MCF 10A (cell line): ENCODE results near the gene NUDCD3. TPM values are rescaled to one million over a fixed set of nuclear protein-coding genes. Genes with fewer than 3 reads are reported as not detected.

ENCODE experiments used
- BruUV-seq: library from RNA; stranded (reverse); fragments of 400-500 nt; replicated peaks from 2 replicates; lab custom pipeline; 2021; lab: Mats Ljungman, UMichigan
- CTCF ChIA-PET: fragments of 300-600 bp; sonication (Branson Sonifier 250); formaldehyde crosslinking; extraction: SDS; loops from one replicate; lab custom pipeline; 2021; ENCODE audit warnings: antibody characterized with exemption, inconsistent platforms; lab: Yijun Ruan, JAX
- POLR2A ChIA-PET: fragments of 300-600, 350-650 bp; sonication (Branson Sonifier 250); formaldehyde crosslinking; extraction: SDS; loops from one replicate; lab custom pipeline; 2020; ENCODE audit warnings: antibody characterized with exemption, inconsistent platforms; lab: Yijun Ruan, JAX
- DNase-seq: peaks from one replicate; pipeline ENCODE4 v3.0.0-alpha.2; 2018; ENCODE audit not compliant: unreplicated experiment
- H3K27ac Mint-ChIP-seq: one replicate; pipeline ENCODE4 v1.8.0; 2022; ENCODE audit warnings: mild to moderate bottlenecking, low read depth, mixed read lengths; ENCODE audit not compliant: unreplicated experiment
- H3K27me3 Mint-ChIP-seq: one replicate; pipeline ENCODE4 v1.8.0; 2022; ENCODE audit warnings: mixed read lengths; ENCODE audit not compliant: insufficient read depth, unreplicated experiment
- H3K36me3 Mint-ChIP-seq: one replicate; pipeline ENCODE4 v1.8.0; 2022; ENCODE audit warnings: mild to moderate bottlenecking, moderate library complexity, mixed read lengths; ENCODE audit not compliant: insufficient read depth, unreplicated experiment
- H3K4me1 Mint-ChIP-seq: one replicate; pipeline ENCODE4 v1.8.0; 2022; ENCODE audit warnings: mixed read lengths; ENCODE audit not compliant: insufficient read depth, unreplicated experiment
- H3K4me3 Mint-ChIP-seq: one replicate; pipeline ENCODE4 v1.8.0; 2022; ENCODE audit warnings: mild to moderate bottlenecking, moderate library complexity, mixed read lengths; ENCODE audit not compliant: unreplicated experiment
- H3K9me3 Mint-ChIP-seq: one replicate; pipeline ENCODE4 v1.8.0; 2022; ENCODE audit warnings: mixed read lengths; ENCODE audit not compliant: unreplicated experiment
- intact Hi-C: fragments of 100-400 bp; cut with micrococcal nuclease; formaldehyde crosslinking; loops from 2 replicates; pipeline ENCODE4 v1.14.1; 2022
- total RNA-seq: library from RNA; stranded (reverse); gene quantifications from 2 replicates; pipeline ENCODE4 v1.2.3, GENCODE V29; 2022
- TF ChIP-seq, protein P1 (sequence below): fragments of 200-600 bp; IDR thresholded peaks from one replicate; pipeline ENCODE4 v1.8.0; 2022; ENCODE audit warnings: antibody characterized with exemption, mild to moderate bottlenecking; ENCODE audit not compliant: unreplicated experiment

The NUDCD3 gene
- total RNA-seq, 1 experiment from 2014 or later: 85.5 TPM

- H3K4me3 Mint-ChIP-seq: no peak overlapping the region
- H3K9me3 Mint-ChIP-seq: no peaks in the 10 kb centered on the region
- ChIA-PET CTCF (interaction anchor here (0.9 to 1.2 kb wide), 3 partner anchors 37 to 221 kb away, joined by 3 to 5 read pairs (median 4); no protein-coding TSS in a partner anchor), POLR2A (interaction anchor here (0.7 to 0.8 kb wide), 2 partner anchors 18 to 28 kb away, joined by 3 to 4 read pairs; no protein-coding TSS in a partner anchor)
- TF ChIP-seq, protein P1, sequence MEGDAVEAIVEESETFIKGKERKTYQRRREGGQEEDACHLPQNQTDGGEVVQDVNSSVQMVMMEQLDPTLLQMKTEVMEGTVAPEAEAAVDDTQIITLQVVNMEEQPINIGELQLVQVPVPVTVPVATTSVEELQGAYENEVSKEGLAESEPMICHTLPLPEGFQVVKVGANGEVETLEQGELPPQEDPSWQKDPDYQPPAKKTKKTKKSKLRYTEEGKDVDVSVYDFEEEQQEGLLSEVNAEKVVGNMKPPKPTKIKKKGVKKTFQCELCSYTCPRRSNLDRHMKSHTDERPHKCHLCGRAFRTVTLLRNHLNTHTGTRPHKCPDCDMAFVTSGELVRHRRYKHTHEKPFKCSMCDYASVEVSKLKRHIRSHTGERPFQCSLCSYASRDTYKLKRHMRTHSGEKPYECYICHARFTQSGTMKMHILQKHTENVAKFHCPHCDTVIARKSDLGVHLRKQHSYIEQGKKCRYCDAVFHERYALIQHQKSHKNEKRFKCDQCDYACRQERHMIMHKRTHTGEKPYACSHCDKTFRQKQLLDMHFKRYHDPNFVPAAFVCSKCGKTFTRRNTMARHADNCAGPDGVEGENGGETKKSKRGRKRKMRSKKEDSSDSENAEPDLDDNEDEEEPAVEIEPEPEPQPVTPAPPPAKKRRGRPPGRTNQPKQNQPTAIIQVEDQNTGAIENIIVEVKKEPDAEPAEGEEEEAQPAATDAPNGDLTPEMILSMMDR: no peak
- H3K27ac Mint-ChIP-seq: no peak overlapping the region
- peaks cover 10% of the 10 kb centered on the region for H3K4me1 Mint-ChIP-seq
- H3K36me3 Mint-ChIP-seq: peaks cover 70% of the 10 kb centered on the region
- no TSS peak for BruUV-seq
- no peaks in the 10 kb centered on the region for H3K27me3 Mint-ChIP-seq
- intact Hi-C loops: no loop called here
- no peak for DNase-seq
Observed at GRCh38 chr7:44461387-44461786, 29.1 kb downstream of the NUDCD3 start.

DNA sequence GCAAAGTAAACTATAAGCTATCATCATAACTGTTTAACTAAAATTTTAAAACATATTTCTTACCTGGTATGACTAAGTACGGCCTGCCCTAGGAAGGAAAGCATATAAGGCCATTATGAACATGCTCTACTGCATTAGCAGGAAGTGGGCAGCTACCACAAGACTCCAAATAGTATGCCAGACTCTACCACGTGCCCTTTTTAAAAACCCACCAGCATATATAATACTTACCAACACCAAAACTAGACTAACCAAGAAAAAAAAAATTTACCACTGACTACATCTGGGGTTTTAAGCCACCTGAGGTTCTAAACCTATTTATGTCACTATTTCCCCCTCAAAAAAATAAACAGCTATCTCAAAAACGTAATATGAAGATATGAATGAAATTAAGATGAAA, 30.1 kb downstream of the NUDCD3 start:
- intact Hi-C loops: no loop called here
- Mint-ChIP-seq H3K36me3 (peaks cover 71% of the 10 kb centered on the region), H3K4me3 (no peak overlapping the region), H3K4me1 (peaks cover 11% of the 10 kb centered on the region), H3K9me3 (no peaks in the 10 kb centered on the region), H3K27ac (no peak overlapping the region), H3K27me3 (no peaks in the 10 kb centered on the region)
- TF ChIP-seq, protein P1: no peak
- no TSS peak for BruUV-seq
- no peak for DNase-seq
- POLR2A ChIA-PET: no interaction called here
- CTCF ChIA-PET: interaction anchor here (0.6 to 1.1 kb wide), 3 partner anchors 8 to 75 kb away, joined by 3 to 5 read pairs (median 3); no protein-coding TSS in a partner anchor

DNA sequence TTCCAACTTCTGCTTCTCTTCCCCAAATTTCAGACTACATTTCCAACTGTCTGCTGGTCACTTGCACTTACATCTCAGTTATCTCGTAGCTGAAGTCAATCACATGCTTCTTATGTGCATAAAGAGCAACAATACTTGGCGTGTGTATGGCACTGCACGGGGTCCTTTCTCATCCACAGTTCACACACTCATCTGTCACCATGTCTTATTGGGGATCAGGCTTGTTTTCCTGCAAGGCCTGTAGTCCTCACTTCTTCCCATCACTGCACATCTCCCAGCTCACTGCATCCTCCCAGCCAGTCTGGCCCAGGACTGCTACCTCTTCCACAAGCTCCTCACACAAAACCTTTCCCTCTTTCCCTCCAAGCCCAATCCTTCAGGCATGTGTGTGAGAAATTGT, 35.3 kb downstream of the NUDCD3 start:
- Mint-ChIP-seq H3K4me1 (peaks cover 8% of the 10 kb centered on the region), H3K9me3 (no peaks in the 10 kb centered on the region), H3K27ac (no peak overlapping the region), H3K36me3 (peaks cover 78% of the 10 kb centered on the region), H3K4me3 (no peak overlapping the region), H3K27me3 (no peaks in the 10 kb centered on the region)
- DNase-seq: no peak
- TF ChIP-seq, protein P1: no peak
- POLR2A ChIA-PET: interaction anchor here (0.6 kb wide), 1 partner anchor 431 kb away, joined by 3 read pairs; no protein-coding TSS in a partner anchor
- CTCF ChIA-PET: interaction anchor here (0.8 to 1.9 kb wide), 2 partner anchors 110 to 214 kb away, joined by 4 to 10 read pairs; no protein-coding TSS in a partner anchor
- intact Hi-C loops: no loop called here
- no TSS peak for BruUV-seq

DNA sequence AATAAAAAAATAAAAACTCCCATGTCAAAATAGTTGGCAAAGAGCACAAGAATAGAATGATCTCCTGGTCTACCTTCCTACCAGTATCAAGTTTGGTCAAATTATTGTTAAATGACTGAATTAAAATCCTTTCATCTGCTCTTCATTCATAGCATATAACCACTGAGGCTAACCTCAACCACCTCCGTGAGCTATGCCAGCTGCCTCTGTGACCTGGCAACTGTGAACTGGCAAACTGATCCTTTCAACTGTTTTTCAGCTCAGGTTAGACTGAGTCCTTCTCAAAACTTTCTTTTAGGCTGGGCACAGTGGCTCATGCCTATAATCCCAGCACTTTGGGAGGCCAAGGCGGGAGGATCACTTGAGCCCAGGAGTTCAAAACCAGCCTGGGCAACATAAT, 36.1 kb downstream of the NUDCD3 start:
- CTCF ChIA-PET: interaction anchor here (0.7 to 1.9 kb wide), 5 partner anchors 62 to 301 kb away, joined by 3 to 10 read pairs (median 3); no protein-coding TSS in a partner anchor
- no TSS peak for BruUV-seq
- POLR2A ChIA-PET: no interaction called here

More for the DNA sequence above, 36.1 kb downstream of the NUDCD3 start:
- Mint-ChIP-seq H3K4me3 (no peak overlapping the region), H3K9me3 (no peaks in the 10 kb centered on the region), H3K4me1 (peaks cover 11% of the 10 kb centered on the region), H3K27ac (no peak overlapping the region), H3K27me3 (no peaks in the 10 kb centered on the region), H3K36me3 (peaks cover 71% of the 10 kb centered on the region)
- DNase-seq: no peak
- intact Hi-C loops: no loop called here
- TF ChIP-seq, protein P1: no peak
